ENCODE measurements around the gene ZMYND11.

- TF ChIP-seq EZH2 (IDR thresholded peaks at IDR 0.05; ENCODE audit: borderline replicate concordance, insufficient read depth, low read depth, low read length, poor library complexity, severe bottlenecking): no peak
- no peak for TF ChIP-seq CTCF (IDR thresholded peaks at IDR 0.05)
Observed at GRCh38 chr10:129810-130209, 5.4 kb upstream of the ZMYND11 start.
